Lower leg skin (tissue), 3 donors: ENCODE results near the gene WWOX.

ENCODE experiments used
- POLR2A ChIP-seq, 2 donors: fragments of 450-650 bp; IDR thresholded peaks; one replicate each; pipeline ENCODE4 v1.6.1; 2016 to 2017; ENCODE audit warnings: antibody characterized with exemption in 2 of 2, mild to moderate bottlenecking in 1 of 2, moderate library complexity in 1 of 2
- TF ChIP-seq, protein P1 (sequence below), 3 donors: fragments of 450-650 bp; IDR thresholded peaks; one replicate each; pipeline ENCODE4 v1.5.1; 2016; ENCODE audit warnings: antibody characterized with exemption in 3 of 3, mild to moderate bottlenecking in 3 of 3, moderate library complexity in 2 of 3

DNA sequence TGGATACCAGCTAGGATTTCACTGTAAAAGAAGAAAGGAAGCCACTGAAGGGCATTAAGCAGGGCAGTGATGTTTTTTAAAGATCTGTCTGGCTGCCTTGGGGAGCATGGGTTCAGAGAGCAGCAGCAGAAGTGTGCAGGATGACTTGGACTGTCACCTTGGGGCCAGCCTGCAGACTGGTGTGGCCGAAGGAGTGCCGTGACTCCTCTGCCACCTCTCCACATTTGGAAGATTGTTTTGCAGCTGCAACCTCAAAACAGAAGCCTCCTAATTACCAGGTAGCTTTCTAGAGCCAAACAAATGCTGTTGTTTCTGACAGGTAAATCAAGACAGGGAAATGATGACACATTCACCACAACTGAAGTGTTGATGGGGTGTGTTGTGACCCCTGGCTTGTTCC lies 681.4 kb downstream of the WWOX start:
- TF ChIP-seq POLR2A (IDR thresholded peaks at IDR 0.05), result no peak
- TF ChIP-seq, protein P1, sequence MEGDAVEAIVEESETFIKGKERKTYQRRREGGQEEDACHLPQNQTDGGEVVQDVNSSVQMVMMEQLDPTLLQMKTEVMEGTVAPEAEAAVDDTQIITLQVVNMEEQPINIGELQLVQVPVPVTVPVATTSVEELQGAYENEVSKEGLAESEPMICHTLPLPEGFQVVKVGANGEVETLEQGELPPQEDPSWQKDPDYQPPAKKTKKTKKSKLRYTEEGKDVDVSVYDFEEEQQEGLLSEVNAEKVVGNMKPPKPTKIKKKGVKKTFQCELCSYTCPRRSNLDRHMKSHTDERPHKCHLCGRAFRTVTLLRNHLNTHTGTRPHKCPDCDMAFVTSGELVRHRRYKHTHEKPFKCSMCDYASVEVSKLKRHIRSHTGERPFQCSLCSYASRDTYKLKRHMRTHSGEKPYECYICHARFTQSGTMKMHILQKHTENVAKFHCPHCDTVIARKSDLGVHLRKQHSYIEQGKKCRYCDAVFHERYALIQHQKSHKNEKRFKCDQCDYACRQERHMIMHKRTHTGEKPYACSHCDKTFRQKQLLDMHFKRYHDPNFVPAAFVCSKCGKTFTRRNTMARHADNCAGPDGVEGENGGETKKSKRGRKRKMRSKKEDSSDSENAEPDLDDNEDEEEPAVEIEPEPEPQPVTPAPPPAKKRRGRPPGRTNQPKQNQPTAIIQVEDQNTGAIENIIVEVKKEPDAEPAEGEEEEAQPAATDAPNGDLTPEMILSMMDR (IDR thresholded peaks at IDR 0.05), result no peak
